IPS-20b (cell line): ENCODE measurements around the gene CAMK1D.

Experiments
- H3K27ac ChIP-seq: one replicate; pipeline ENCODE4 v1.5.1; 2013; ENCODE audit warnings: low read length
- H3K27me3 ChIP-seq: 2 replicates; pipeline ENCODE4 v1.6.1; 2013; ENCODE audit warnings: mild to moderate bottlenecking, low read length, inconsistent platforms; ENCODE audit not compliant: insufficient read depth
- H3K36me3 ChIP-seq: 2 replicates; pipeline ENCODE4 v1.6.1; 2013; ENCODE audit warnings: low read depth, mild to moderate bottlenecking, inconsistent platforms, low read length, moderate library complexity; ENCODE audit not compliant: insufficient read depth
- H3K4me1 ChIP-seq: 2 replicates; pipeline ENCODE4 v1.6.1; 2013; ENCODE audit warnings: mild to moderate bottlenecking, control low read depth, inconsistent platforms, low read length, moderate library complexity; ENCODE audit not compliant: insufficient read depth
- H3K4me3 ChIP-seq: 2 replicates; pipeline ENCODE4 v1.5.1; 2013; ENCODE audit warnings: mild to moderate bottlenecking, low read length, inconsistent platforms
- H3K9ac ChIP-seq: 2 replicates; pipeline ENCODE4 v1.6.1; 2013; ENCODE audit warnings: low read depth, mild to moderate bottlenecking, inconsistent platforms, low read length, moderate library complexity
- H3K9me3 ChIP-seq: 2 replicates; pipeline ENCODE4 v1.6.1; 2013; ENCODE audit warnings: mild to moderate bottlenecking, low read depth, low read length, inconsistent platforms; ENCODE audit not compliant: insufficient read depth

CAMK1D gene

GRCh38 chr10:12877150-12877549, 527.8 kb downstream of the CAMK1D start:
- Histone ChIP-seq H3K9ac (no peak overlapping the region), H3K4me1 (no peaks in the 10 kb centered on the region; the same call in 1 of the 2 replicates), H3K36me3 (no peaks in the 10 kb centered on the region), H3K9me3 (no peaks in the 10 kb centered on the region), H3K4me3 (no peak overlapping the region), H3K27me3 (no peaks in the 10 kb centered on the region), H3K27ac (no peak overlapping the region)

DNA sequence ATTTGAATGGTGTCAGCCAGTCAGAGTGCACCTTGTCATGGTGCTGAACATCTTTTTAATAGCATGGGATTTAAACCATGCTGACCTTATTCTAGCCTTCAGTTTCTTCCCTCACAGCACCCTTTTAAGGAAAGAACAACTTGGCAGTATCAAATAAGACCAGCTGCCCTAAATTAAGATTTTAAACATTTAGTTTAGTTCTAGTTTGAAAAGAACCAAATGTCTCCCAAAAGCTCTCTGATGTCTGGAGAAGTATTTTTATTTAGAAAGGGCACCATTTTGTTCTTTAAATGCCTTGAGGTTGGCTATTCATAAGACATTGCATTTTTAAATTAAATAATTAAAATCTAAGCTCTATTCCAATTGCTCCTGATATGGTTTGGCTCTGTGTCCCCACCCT, 531.1 kb downstream of the CAMK1D start:
- H3K27me3 ChIP-seq, result no peaks in the 10 kb centered on the region
- H3K9ac ChIP-seq, result no peak overlapping the region
- H3K36me3 ChIP-seq, result no peaks in the 10 kb centered on the region
- no peaks in the 10 kb centered on the region; the same call in 1 of the 2 replicates for H3K4me1 ChIP-seq
- no peak overlapping the region for H3K4me3 ChIP-seq
- no peaks in the 10 kb centered on the region for H3K9me3 ChIP-seq
- no peak overlapping the region for H3K27ac ChIP-seq

DNA sequence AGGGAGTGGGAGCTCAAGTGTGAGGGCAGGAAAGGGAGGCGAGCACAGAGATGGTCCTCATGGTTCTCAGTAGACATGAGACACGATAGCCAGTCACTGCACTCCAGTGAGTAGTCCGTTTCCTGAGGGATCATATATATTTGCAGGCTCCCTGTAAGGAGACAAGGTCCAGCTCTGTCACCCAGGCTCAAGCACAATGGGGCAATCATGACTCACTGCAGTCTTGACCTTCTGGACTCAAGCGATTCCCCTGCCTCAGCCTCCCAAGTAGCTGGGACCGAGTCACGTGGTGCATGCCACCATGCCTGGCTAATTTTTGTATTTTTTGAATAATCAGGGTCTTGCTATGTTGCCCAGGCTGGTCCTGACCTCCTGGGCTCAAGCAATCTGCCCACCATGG, 535.5 kb downstream of the CAMK1D start:
- Histone ChIP-seq H3K9ac (no peak overlapping the region), H3K9me3 (no peaks in the 10 kb centered on the region), H3K4me3 (no peak overlapping the region), H3K27ac (no peak overlapping the region), H3K27me3 (no peaks in the 10 kb centered on the region), H3K4me1 (no peaks in the 10 kb centered on the region), H3K36me3 (no peaks in the 10 kb centered on the region)
